Measurements from ENCODE around the gene PEAK1. TPM values are rescaled to one million over a fixed set of nuclear protein-coding genes. Genes with fewer than 3 reads are reported as not detected.
"Not testable (repeated sequence)": the region's sequence is repeated elsewhere in the genome, so short reads cannot be mapped to it uniquely, and the experiment has no call there.

Gene PEAK1
- total RNA-seq, 1 donor from 2014 or later, result 60.0 TPM

- Histone ChIP-seq H3K9me3 (ENCODE audit: control insufficient read depth in 3 of 3, low read length in 3 of 3) (no peaks in the 10 kb centered on the region), H3K4me1 (ENCODE audit: control insufficient read depth in 3 of 3, insufficient read depth in 3 of 3, low read length in 3 of 3) (peaks cover 6 to 17% (median 10%) of the 10 kb centered on the region in 3 donors), H3K9ac (ENCODE audit: low read depth in 1 of 3, low read length in 3 of 3) (no peak overlapping the region), H3K27ac (ENCODE audit: low read depth, low read length) (no peak overlapping the region), H3K36me3 (ENCODE audit: control insufficient read depth in 3 of 3, insufficient read depth in 3 of 3, low read length in 3 of 3) (no peaks in the 10 kb centered on the region), H3K27me3 (ENCODE audit: control insufficient read depth in 3 of 3, insufficient read depth in 3 of 3, low read length in 3 of 3) (no peaks in the 10 kb centered on the region), H3K4me3 (ENCODE audit: low read length in 3 of 3) (no peak overlapping the region)
These were observed 10.4 kb downstream of the PEAK1 start for GRCh38 chr15:77409259-77410156.

- Histone ChIP-seq H3K9ac (ENCODE audit: low read depth in 1 of 3, low read length in 3 of 3) (no peak overlapping the region), H3K27me3 (ENCODE audit: control insufficient read depth in 3 of 3, insufficient read depth in 3 of 3, low read length in 3 of 3) (no peaks in the 10 kb centered on the region), H3K4me1 (ENCODE audit: control insufficient read depth in 3 of 3, insufficient read depth in 3 of 3, low read length in 3 of 3) (peaks cover 0 to 6% (median 5%) of the 10 kb centered on the region in 3 donors), H3K27ac (ENCODE audit: low read depth, low read length) (no peak overlapping the region), H3K36me3 (ENCODE audit: control insufficient read depth in 3 of 3, insufficient read depth in 3 of 3, low read length in 3 of 3) (no peaks in the 10 kb centered on the region), H3K9me3 (ENCODE audit: control insufficient read depth in 3 of 3, low read length in 3 of 3) (no peaks in the 10 kb centered on the region), H3K4me3 (ENCODE audit: low read length in 3 of 3) (no peak overlapping the region)
These were observed 13.1 kb downstream of the PEAK1 start for GRCh38 chr15:77406846-77407245.

- not testable (repeated sequence) for H3K9ac ChIP-seq (ENCODE audit: low read depth in 1 of 3, low read length in 3 of 3); H3K4me3 ChIP-seq (ENCODE audit: low read length in 3 of 3); H3K9me3 ChIP-seq (ENCODE audit: control insufficient read depth in 3 of 3, low read length in 3 of 3); H3K27me3 ChIP-seq (ENCODE audit: control insufficient read depth in 3 of 3, insufficient read depth in 3 of 3, low read length in 3 of 3); H3K4me1 ChIP-seq (ENCODE audit: control insufficient read depth in 3 of 3, insufficient read depth in 3 of 3, low read length in 3 of 3); H3K36me3 ChIP-seq (ENCODE audit: control insufficient read depth in 3 of 3, insufficient read depth in 3 of 3, low read length in 3 of 3); H3K27ac ChIP-seq (ENCODE audit: low read depth, low read length)
These were observed 13.6 kb downstream of the PEAK1 start for GRCh38 chr15:77406173-77406759.

- H3K4me1 ChIP-seq (ENCODE audit: control insufficient read depth in 3 of 3, insufficient read depth in 3 of 3, low read length in 3 of 3), result no peaks in the 10 kb centered on the region
- no peak overlapping the region for H3K9ac ChIP-seq (ENCODE audit: low read depth in 1 of 3, low read length in 3 of 3)
- peaks cover 0 to 7% (median 4%) of the 10 kb centered on the region in 3 donors for H3K9me3 ChIP-seq (ENCODE audit: control insufficient read depth in 3 of 3, low read length in 3 of 3)
- H3K27me3 ChIP-seq (ENCODE audit: control insufficient read depth in 3 of 3, insufficient read depth in 3 of 3, low read length in 3 of 3), result no peaks in the 10 kb centered on the region
- no peaks in the 10 kb centered on the region for H3K36me3 ChIP-seq (ENCODE audit: control insufficient read depth in 3 of 3, insufficient read depth in 3 of 3, low read length in 3 of 3)
- no peak overlapping the region for H3K27ac ChIP-seq (ENCODE audit: low read depth, low read length)
- no peak overlapping the region for H3K4me3 ChIP-seq (ENCODE audit: low read length in 3 of 3)
These were observed 17.0 kb downstream of the PEAK1 start for GRCh38 chr15:77402740-77403379.

- no peak overlapping the region for H3K4me3 ChIP-seq (ENCODE audit: low read length in 3 of 3)
- H3K27ac ChIP-seq (ENCODE audit: low read depth, low read length), result no peak overlapping the region
- H3K36me3 ChIP-seq (ENCODE audit: control insufficient read depth in 3 of 3, insufficient read depth in 3 of 3, low read length in 3 of 3), result no peaks in the 10 kb centered on the region
- H3K9me3 ChIP-seq (ENCODE audit: control insufficient read depth in 3 of 3, low read length in 3 of 3), result peaks cover 0 to 7% (median 4%) of the 10 kb centered on the region in 3 donors
- H3K27me3 ChIP-seq (ENCODE audit: control insufficient read depth in 3 of 3, insufficient read depth in 3 of 3, low read length in 3 of 3), result no peaks in the 10 kb centered on the region
- no peak overlapping the region for H3K9ac ChIP-seq (ENCODE audit: low read depth in 1 of 3, low read length in 3 of 3)
- H3K4me1 ChIP-seq (ENCODE audit: control insufficient read depth in 3 of 3, insufficient read depth in 3 of 3, low read length in 3 of 3), result no peaks in the 10 kb centered on the region
These were observed 19.6 kb downstream of the PEAK1 start for GRCh38 chr15:77400258-77400657.

GRCh38 chr15:77398927-77399326 lies 21.0 kb downstream of the PEAK1 start:
- peaks cover 0 to 7% (median 4%) of the 10 kb centered on the region in 3 donors for H3K9me3 ChIP-seq (ENCODE audit: control insufficient read depth in 3 of 3, low read length in 3 of 3)

GRCh38 chr15:77396692-77397091 lies 23.2 kb downstream of the PEAK1 start:
- Histone ChIP-seq H3K27ac (ENCODE audit: low read depth, low read length) (no peak overlapping the region), H3K27me3 (ENCODE audit: control insufficient read depth in 3 of 3, insufficient read depth in 3 of 3, low read length in 3 of 3) (no peaks in the 10 kb centered on the region), H3K36me3 (ENCODE audit: control insufficient read depth in 3 of 3, insufficient read depth in 3 of 3, low read length in 3 of 3) (no peaks in the 10 kb centered on the region), H3K9ac (ENCODE audit: low read depth in 1 of 3, low read length in 3 of 3) (no peak overlapping the region), H3K4me1 (ENCODE audit: control insufficient read depth in 3 of 3, insufficient read depth in 3 of 3, low read length in 3 of 3) (no peaks in the 10 kb centered on the region), H3K4me3 (ENCODE audit: low read length in 3 of 3) (no peak overlapping the region), H3K9me3 (ENCODE audit: control insufficient read depth in 3 of 3, low read length in 3 of 3) (peaks cover 0 to 7% (median 4%) of the 10 kb centered on the region in 3 donors)

More at GRCh38 chr15:77398927-77399326, 21.0 kb downstream of the PEAK1 start:
- Histone ChIP-seq H3K4me1 (ENCODE audit: control insufficient read depth in 3 of 3, insufficient read depth in 3 of 3, low read length in 3 of 3) (no peaks in the 10 kb centered on the region), H3K4me3 (ENCODE audit: low read length in 3 of 3) (no peak overlapping the region), H3K27me3 (ENCODE audit: control insufficient read depth in 3 of 3, insufficient read depth in 3 of 3, low read length in 3 of 3) (no peaks in the 10 kb centered on the region), H3K27ac (ENCODE audit: low read depth, low read length) (no peak overlapping the region), H3K36me3 (ENCODE audit: control insufficient read depth in 3 of 3, insufficient read depth in 3 of 3, low read length in 3 of 3) (no peaks in the 10 kb centered on the region), H3K9ac (ENCODE audit: low read depth in 1 of 3, low read length in 3 of 3) (no peak overlapping the region)

GRCh38 chr15:77395013-77395774 lies 24.7 kb downstream of the PEAK1 start:
- no peak overlapping the region for H3K27ac ChIP-seq (ENCODE audit: low read depth, low read length)
- no peak overlapping the region for H3K4me3 ChIP-seq (ENCODE audit: low read length in 3 of 3)
- H3K9ac ChIP-seq (ENCODE audit: low read depth in 1 of 3, low read length in 3 of 3), result no peak overlapping the region
- H3K4me1 ChIP-seq (ENCODE audit: control insufficient read depth in 3 of 3, insufficient read depth in 3 of 3, low read length in 3 of 3), result peaks cover 2 to 10% (median 3%) of the 10 kb centered on the region in 3 donors
- H3K9me3 ChIP-seq (ENCODE audit: control insufficient read depth in 3 of 3, low read length in 3 of 3), result peaks cover 0 to 5% (median 4%) of the 10 kb centered on the region in 3 donors
- no peaks in the 10 kb centered on the region for H3K27me3 ChIP-seq (ENCODE audit: control insufficient read depth in 3 of 3, insufficient read depth in 3 of 3, low read length in 3 of 3)
- no peaks in the 10 kb centered on the region for H3K36me3 ChIP-seq (ENCODE audit: control insufficient read depth in 3 of 3, insufficient read depth in 3 of 3, low read length in 3 of 3)

GRCh38 chr15:77393471-77393840 lies 26.4 kb downstream of the PEAK1 start:
- Histone ChIP-seq H3K27me3 (ENCODE audit: control insufficient read depth in 3 of 3, insufficient read depth in 3 of 3, low read length in 3 of 3) (no peaks in the 10 kb centered on the region), H3K4me1 (ENCODE audit: control insufficient read depth in 3 of 3, insufficient read depth in 3 of 3, low read length in 3 of 3) (peaks cover 2 to 10% (median 3%) of the 10 kb centered on the region in 3 donors), H3K36me3 (ENCODE audit: control insufficient read depth in 3 of 3, insufficient read depth in 3 of 3, low read length in 3 of 3) (no peaks in the 10 kb centered on the region), H3K9ac (ENCODE audit: low read depth in 1 of 3, low read length in 3 of 3) (no peak overlapping the region), H3K27ac (ENCODE audit: low read depth, low read length) (no peak overlapping the region), H3K4me3 (ENCODE audit: low read length in 3 of 3) (no peak overlapping the region), H3K9me3 (ENCODE audit: control insufficient read depth in 3 of 3, low read length in 3 of 3) (peaks cover 0 to 2% (median 0%) of the 10 kb centered on the region in 3 donors)

All from skeletal muscle tissue (tissue), 4 donors.